ENCODE data around the gene ETV3L.

DNA sequence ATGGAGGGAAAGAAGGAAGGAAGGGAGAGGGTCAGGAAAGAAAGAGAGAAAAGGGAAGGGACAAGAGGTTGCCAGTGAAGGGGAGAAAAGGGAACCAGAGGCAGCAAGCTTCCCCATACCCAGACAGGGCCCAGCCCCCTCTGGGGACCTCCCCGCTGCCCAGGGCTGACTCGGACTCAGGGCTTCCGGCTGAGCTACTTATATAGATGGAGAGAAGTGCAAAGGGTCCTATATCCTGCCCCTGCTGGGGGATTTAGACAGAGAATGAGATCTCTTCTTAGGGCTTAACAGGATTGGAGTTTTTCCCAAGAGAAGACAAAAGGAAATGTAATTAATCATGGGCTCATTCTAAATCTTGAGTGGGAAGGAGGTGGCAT lies at the start of gene ETV3L:
- TF ChIP-seq, protein P1, sequence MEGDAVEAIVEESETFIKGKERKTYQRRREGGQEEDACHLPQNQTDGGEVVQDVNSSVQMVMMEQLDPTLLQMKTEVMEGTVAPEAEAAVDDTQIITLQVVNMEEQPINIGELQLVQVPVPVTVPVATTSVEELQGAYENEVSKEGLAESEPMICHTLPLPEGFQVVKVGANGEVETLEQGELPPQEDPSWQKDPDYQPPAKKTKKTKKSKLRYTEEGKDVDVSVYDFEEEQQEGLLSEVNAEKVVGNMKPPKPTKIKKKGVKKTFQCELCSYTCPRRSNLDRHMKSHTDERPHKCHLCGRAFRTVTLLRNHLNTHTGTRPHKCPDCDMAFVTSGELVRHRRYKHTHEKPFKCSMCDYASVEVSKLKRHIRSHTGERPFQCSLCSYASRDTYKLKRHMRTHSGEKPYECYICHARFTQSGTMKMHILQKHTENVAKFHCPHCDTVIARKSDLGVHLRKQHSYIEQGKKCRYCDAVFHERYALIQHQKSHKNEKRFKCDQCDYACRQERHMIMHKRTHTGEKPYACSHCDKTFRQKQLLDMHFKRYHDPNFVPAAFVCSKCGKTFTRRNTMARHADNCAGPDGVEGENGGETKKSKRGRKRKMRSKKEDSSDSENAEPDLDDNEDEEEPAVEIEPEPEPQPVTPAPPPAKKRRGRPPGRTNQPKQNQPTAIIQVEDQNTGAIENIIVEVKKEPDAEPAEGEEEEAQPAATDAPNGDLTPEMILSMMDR (IDR thresholded peaks at IDR 0.05 in 4 of 5, conservative IDR thresholded peaks at IDR 0.05 in 1 of 5) = no peak
- no peak for TF ChIP-seq POLR2A (IDR thresholded peaks at IDR 0.05)

Measured in gastrocnemius medialis (tissue), 4 donors.